Stimulated activated CD8-positive, alpha-beta memory T cell treated with anti-CD3 and anti-CD28 coated beads, Interleukin-7, amount 100 ng/mL, for 48 hours (primary cell): Measurements from ENCODE around the gene FAM53C.
"Not testable (repeated sequence)": the region's sequence is repeated elsewhere in the genome, so short reads cannot be mapped to it uniquely, and the experiment has no call there.

ENCODE experiments used
- DNase-seq, 2 donors: peaks; one replicate each; pipeline ENCODE4 v3.0.0-alpha.2; 2020; ENCODE audit warnings: low read depth in 1 of 2; ENCODE audit errors: extremely low read depth in 1 of 2

The FAM53C gene

DNA sequence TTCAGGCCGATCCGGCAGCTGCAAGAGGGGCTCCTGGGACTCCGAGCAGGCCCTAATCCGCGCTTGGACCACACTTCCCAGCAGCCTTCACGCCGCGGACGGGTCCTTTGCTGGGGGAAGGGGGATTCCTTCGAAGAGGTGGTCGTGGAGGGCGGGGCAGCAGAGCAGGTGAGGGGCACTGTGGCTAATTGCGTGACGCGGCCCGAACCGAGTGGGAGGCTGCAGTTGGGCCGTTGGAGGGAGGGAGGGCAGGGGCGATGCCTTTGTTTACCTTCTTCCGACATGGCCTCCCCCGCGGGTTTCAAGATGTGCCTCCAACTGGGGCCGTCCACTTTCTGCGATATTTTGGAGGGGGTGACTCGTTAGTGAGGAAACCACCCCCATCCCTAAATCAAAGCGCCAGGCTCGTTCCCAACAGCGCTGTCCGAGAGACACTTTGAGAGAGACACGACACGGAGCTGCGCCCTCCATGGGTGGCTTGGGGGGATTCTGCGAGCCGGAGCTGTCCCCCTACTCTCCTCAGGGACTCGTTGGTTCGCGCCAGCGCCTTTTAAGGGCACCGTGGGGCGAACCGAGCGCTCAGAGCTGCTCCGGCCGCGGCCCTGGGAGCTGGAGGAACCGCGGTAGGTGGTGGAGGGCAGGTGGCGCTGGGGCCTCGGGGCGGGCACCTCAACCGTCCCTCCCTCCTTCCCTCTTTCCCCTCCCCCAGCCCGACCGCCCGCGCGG lies at the start of gene FAM53C:
FAM53C (plus strand) TSS at position 582 of the 726 bp plus-strand sequence. CDS start 3,070 bp downstream, outside the sequence.
- peak; percentile 80 to 84 for DNase-seq

DNA sequence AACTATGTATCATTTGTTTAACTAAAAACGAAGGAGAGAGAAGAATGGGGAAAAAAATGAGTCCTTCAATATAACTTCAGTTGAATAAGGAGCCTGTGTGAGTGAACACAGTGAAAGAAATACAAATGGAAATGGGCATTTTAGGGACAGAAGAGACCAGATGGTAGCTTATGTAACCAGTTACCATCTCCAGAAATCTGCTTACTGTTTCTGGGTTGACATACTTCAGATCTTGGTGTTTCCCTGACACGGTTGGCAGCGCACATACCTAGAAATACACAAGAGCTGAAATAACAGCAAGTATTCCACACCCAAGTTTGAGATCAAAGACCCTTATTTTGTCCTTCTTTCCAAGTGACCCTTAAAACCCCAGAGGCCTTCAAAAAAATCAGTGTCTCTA lies 48.8 kb upstream of the FAM53C start:
- no peak for DNase-seq

DNA sequence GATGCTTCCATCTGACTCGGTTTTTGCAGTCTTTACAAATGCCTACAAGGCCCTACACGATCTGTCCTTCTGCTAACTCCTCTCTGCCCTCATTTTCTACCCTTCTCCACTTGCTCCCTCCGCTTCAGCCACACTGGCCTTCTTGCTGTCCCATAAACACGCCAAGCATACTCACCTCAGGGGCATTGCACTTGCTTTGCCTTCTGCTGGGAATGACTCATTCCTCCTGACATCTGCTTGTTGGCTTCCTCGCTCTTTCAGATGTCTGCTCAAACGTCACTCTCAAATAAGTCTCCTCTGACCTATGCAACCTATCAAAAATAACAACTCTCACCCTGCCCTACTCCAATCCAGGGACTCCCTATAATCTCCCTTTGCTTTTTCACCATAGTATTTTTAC lies 34.7 kb upstream of the FAM53C start:
- DNase-seq = no peak

DNA sequence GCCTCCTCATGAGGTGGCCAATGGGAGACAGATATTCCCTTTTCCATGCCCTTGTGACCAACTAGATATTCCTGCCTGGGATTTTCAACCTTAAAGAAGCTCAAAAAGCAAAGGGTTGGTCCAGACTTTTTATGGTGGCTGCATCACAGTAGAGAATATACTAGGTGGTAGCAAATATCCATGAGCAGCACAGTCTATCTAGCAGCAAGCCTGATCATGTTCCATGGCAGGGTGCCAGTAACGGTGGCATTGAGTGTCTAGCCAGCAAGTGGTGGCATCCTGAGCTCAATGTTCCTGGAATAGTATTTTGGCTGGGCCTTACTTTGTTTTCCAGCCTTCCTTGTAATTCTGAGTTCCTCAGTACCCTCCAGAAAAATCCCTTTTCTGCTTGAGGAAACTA lies 32.3 kb upstream of the FAM53C start:
- DNase-seq = no peak

DNA sequence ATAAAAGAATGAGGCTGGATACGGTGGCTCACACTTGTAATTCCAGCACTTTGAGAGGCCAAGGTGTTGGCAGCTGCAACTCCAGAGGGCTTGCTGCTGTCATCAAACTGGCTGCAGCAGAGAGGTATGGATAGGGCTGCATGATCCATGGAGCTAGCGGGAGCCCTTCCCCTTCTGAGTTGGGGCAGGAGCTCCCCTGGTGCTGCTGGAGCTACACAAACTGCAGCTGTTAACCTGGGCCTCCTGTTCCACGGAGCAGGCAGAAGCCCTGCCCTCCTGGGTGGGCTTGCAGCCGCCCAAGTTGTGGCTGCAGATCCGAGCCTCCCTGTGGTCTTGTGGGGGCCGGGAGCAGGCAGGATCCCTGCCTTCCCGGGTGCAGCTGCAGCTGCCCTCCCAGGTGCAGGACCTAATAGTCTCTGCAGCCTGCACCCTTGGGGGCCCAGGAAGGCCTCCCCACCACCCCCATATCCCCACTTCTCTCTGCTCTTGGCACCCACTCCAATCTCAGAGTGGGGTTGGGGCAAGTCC lies 22.3 kb upstream of the FAM53C start:
- DNase-seq = no peak

DNA sequence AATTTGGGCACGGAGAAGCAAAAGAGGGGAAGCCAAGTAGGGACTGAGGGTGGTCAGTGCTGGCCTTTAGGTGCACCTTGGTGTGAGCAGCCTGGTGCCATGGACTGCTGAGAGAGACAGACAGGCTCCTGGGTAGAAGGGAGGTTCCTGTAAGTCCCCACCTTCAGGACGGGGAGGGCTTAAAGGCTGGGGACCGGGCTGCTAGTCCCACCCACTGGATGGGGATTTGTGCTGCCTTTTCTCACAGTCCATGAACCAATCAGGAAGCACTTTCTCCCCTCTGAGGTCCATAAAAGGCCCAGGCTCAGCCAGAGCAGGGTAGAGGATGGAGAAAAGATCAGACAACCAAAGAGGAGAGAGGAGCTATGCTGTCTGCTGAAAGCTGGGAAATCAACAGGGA lies 21.7 kb upstream of the FAM53C start:
- no peak for DNase-seq

DNA sequence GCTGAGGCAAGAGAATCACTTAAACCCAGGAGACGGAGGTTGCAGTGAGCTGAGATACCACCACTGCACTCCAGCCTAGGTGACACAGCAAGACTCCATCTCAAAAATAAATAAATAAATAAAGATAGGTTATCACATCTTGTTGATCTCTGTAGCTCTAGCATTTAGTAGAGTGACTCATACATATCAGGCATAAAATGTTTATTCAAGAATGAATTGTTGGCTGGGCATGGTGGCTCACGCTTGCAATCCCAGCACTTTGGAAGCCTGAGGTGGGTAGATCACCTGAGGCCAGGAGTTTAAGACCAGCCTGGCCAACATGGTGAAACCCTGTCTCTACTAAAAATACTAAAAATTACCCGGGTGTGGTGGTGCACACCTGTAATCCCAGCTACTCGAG lies 19.9 kb upstream of the FAM53C start:
- not testable (repeated sequence) for DNase-seq

DNA sequence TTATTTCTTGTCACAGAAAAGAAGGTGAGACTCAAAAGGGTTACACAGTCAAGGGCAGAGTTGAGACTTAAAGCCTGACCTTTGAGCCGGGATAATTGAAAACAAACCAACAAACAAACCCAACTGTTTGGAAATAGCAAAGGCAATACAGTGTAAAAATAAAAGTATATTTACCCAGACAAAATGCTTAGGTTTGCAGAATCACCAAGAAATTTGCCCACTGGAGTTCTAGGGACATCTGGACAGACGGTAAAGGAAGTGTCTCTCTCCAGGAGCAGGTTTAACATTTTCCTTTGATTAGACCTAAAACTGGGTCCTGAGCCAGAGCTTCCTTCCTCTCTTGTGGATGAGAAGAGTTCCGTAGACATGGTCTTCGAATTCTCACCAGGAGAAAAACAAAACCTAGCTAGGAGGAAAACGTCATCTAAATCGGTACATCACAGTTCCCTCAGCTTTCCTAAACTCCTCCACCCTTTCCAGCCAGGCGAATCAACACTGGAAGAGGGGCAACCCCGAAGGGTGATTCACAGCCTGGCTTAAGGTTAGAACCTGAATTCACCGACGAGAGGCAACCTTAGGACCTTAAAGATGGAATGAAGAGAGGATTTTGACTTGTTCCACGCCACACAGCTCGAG lies 7.1 kb upstream of the FAM53C start:
- no peak for DNase-seq

DNA sequence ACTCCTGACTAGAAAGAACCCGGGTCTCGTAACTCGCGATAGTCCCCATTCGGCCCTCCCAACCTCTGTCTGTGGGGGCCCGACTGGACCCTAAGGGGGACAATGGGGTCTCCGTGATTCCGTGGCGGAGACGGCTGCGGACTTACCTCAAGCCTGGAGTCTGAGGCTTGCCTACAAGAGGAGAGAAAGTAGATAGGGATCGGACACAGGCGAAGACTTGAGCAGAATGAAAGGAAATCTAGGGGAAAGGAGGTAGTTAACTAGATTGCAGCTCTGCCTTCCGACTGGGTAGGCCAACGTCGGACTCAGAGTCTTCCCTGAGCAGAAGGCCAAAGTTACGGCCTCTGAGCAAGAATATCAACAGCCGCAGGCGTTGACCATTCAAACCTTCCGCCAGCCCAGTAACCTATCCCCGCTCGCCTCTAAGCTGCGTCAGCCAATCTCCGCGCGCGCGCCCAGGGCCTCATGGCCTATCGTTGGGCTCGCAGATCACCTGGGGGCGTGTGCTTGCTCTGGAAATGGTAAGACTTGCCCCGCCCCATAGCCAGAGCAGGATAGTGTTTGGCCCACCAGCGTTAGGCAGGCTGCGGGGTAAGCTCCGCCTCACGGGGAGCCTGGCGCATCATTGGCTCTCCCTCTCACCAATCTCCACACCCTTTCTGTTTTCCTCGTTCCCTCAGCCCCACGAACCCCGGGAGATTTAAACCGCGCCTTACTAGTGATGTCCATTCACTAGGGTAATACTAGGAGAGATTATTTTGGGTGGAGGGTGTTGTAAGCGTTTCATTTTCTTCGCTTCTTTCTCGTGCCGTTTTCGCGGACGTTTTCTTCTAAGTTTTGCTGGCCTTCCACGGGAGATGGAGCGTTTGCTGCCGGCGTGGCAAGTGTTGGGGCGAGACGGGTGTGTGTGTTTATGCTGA lies 6.4 kb upstream of the FAM53C start, which contains the start of gene CDC25C:
CDC25C (minus strand) TSS at position 356 of the 920 bp plus-strand sequence. CDS start 624 bp downstream, outside the sequence.
- peak; percentile 92 to 98 for DNase-seq

DNA sequence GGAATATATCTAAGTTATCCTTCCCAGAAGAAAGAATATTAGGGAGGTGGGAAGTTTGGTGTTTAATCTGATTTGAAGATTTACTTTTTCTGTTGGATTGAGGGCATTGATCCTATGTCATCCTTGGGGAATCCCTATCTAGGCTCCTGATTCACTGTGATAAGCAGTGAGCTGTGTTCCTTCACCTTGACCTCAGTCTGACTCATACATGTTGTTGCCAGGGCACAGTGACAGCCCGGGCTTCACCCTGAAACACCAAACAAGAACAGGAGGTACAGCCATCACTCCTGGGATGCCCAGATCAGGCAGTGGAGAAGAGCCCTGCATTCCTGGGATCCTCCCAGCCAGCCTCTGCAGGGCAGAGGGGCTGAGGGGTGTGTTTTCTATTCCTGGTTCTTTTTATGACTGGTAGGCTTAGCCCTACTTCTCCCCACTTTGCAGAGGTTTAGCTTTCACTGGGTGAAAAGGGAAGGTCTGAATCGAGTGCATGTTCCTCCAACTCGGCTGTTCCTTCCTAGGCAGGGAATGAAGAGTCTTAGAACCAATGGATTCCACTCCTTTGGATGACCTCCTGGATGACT lies 3.1 kb upstream of the FAM53C start:
- no peak for DNase-seq

DNA sequence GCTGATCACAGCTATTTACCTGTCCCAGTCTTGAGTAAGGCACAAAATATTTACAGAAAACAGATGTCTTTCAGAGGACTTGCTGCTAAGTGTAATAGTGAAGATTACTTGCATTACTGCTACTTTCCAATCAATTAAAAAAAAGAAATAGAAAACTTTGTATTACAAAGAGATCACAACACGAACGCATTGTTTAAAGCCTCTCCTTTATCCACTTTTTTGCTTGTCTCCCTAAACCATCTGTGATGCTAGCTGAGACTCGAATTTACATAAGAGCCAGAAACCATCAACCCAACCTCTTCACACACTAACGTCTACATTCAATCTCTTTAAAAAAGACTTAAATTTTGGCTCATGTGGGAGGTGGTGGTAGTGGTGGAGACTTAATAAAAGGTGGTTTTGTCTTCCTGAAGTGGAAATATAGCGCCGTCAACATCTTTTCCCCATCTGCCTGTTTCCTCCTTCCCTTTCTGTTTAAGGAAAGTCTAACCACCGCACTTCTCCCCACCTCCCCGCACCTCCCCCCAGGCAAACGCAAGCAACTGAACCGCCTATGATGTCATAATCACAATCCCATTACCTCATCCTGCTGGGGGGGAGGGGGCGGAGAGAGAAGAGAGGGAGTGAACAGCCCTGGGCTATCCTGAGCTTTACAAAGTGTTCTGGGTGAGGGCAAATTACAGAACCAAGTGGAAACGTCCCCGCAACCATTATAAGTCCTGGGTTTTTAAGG lies 948 bp upstream of the FAM53C start:
- DNase-seq = no peak

DNA sequence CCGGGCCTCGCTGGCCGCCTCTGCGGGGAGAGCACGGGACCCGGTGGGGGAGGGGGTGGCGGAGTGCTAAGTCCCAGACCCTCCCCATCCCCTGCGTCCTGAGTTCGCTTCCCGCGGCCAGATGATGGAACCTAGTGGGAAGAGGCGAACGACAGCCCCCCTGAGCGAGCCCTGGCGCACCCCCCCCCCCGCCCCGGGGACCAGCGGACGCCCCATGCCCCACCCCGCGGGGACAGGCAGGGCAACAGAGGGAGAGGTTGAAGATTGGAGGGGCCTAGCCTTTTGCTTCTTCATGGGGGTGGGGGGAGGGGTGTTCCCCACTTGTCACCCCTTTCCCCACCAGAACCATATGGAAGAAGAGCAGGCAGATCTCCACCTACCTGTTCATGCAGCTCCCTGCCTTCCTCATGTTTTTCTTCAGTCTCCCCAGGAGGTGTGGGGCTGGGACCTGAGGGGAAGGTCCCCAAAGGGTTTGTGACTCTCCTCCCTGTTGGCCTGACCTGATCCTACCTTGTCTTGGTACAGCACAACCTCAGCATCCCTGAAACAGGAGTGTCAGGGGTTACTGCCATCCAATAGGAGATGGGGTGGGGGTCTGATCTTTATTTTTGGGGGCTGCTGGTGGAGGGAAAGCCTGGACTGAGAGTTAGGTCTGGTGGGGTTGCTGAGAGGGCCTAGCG lies 485 bp downstream of the FAM53C start:
- DNase-seq = no peak

DNA sequence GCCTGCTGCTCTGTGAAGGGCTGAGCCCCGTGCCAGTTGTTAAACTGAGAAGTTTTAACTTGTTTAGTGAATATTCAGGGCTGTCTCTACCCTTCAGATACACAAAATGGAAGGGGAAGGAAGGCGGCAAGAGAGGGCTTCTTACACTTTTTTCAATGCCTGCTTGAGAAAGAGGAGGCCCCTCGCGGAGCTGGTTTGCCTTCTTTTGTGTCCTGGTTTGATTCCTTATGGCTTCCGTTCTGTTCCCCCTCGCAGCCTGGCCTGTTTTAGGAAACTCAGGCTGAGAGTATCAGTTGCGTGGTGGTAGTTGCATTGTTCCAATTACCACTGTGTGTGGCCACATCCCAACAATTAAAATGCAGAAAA lies 1.0 kb downstream of the FAM53C start:
- no peak for DNase-seq

DNA sequence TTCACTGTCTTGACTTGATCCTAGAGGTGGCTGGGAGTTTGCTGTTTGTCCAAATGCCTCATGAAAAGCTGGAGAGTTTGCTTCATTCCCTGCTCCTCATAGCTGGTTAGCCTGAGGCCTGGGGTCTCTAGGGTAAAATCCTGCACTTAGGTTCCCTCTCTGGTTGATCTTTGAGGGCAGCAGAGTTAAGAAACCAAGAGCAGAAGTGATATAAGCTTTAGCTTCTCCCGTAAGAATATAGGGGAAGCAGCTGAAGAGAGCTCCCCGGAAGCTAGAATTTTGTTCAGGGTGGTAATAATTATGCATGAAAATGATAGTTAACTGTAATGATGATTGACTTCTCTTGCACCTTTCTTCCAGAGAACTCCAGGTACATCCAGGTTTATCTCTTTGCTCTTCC lies 1.4 kb downstream of the FAM53C start:
- DNase-seq = no peak

DNA sequence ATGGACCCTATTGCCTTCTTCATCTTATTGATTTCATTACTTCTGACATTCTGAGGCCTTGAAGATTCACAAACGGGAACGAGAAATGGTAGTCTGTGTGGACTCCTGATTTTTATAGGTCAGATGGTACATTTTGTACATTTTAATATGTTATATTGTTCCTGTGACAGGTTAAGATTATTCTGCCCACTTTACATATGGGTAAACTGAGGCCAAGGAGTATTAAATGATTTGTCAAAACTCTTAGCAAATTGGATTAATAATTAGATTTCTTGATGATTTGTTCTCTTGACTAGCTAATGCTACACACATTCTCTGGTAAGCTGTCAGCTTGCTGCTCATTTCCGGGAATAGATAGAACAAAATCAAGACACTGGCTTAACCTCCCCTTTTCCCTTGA lies 1.9 kb downstream of the FAM53C start:
- no peak for DNase-seq

DNA sequence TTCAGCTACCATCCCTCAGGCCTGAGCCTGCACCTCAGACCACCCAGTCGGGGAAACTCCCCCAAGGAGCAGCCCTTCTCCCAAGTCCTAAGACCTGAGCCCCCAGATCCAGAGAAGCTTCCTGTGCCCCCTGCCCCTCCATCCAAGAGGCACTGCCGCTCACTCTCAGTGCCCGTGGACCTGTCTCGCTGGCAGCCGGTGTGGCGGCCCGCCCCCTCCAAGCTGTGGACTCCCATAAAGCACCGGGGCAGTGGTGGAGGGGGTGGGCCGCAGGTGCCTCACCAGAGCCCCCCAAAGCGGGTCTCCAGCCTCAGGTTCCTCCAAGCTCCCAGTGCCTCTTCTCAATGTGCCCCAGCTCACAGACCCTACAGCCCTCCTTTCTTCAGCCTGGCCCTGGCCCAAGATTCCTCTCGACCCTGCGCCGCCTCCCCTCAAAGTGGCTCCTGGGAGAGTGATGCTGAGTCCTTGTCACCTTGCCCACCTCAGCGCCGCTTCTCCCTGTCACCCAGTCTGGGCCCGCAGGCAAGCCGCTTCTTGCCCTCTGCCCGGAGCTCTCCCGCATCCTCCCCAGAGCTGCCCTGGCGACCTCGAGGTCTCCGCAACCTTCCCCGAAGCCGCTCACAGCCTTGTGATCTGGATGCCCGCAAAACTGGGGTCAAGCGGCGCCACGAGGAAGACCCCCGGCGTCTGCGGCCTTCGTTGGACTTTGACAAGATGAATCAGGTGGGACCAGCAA lies 7.0 kb downstream of the FAM53C start:
- no peak for DNase-seq

DNA sequence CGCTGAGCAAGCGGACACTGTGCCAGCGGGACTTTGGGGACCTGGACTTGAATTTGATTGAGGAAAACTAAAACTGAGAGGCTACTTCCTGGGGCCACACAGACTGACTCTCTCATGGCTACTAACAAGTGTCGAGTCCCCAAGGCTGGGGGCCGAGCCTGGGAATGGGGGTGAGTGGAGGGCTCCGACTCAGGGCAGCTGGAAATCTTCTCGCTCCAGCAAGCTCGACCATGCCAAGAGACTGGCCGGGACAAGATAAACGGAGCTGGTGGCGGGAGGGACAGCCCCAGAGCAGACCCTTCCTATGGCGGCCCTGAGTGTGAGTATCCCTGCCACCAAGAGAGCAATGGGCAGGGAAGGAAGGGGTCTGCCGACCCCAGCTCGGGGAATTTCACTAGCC lies 8.8 kb downstream of the FAM53C start:
- no peak for DNase-seq

DNA sequence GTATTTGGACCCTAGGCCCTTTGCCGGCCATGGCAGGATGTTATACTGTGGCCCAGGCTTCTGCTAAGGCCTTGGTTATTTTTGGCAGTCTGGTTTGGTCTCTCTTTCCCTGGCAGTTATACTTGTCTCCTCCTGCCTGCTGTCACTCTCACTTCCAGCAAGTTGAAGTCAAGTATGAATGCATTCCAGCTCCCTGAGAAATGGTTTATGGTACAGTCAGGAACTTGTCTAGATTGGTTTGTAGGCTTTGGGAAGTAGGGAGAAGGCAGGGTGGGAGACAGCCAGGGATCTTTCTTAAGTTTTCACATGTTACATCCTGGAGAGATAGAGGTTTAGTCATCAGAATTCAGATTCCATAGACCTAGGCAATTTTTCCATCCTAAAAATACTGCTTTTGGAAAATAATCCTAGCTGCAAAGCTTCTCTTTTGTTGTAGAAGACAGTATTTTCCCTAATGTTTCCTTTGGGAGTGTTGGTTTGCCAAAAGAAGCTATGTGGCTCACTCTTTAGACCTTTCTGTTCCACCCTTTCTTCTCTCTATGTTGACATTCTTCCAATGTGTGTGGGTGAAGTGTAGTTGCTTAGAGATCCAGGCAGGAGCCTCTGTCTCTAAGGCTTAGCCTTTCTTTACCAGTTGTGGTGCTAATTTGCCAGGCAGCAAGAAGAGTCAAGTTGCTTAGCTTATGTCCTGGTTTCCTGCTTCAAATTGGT lies 11.9 kb downstream of the FAM53C start:
- no peak for DNase-seq

DNA sequence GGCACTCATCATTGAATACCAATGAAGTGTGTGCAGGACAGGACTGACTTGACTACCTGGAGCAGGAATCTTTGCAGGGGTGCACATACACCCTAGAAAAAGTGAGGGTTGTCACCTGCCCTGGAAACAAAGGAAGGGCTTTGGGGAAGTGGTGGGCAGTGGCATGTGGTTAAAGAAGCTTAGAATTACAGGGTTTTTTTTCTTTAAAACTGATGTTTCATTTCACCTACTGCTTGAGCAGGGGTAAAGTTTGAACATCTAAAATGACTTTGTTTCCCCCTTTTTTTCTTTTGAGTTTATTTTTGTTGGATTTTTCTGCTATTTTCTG lies 12.5 kb downstream of the FAM53C start:
- no peak for DNase-seq
